H1 (cell line): ENCODE results near the gene PLXND1. TPM values are rescaled to one million over a fixed set of nuclear protein-coding genes. Genes with fewer than 3 reads are reported as not detected.

ENCODE experiments used
- CTCF ChIA-PET: fragments of 300-600 bp; sonication (Branson Sonifier 250); formaldehyde crosslinking; loops from one replicate; lab custom pipeline; 2021; ENCODE audit not compliant: partially characterized antibody; lab: Charles Lee
- POLR2A ChIA-PET: fragments of 300-600 bp; sonication (Branson Sonifier 250); formaldehyde crosslinking; loops from one replicate; lab custom pipeline; 2021; ENCODE audit warnings: inconsistent platforms; ENCODE audit not compliant: partially characterized antibody; lab: Charles Lee
- DNase-seq, 2 experiments: peaks; one replicate each; pipeline versions ENCODE4 v3.0.0 to v3.0.0-alpha.2; 2010 to 2022; ENCODE audit warnings: low spot score in 2 of 2, low read depth in 1 of 2, mixed read lengths in 1 of 2
- FAIRE-seq: peaks from 2 replicates; lab custom pipeline; 2011; peaks lifted over from hg19 to GRCh38; lab: Jason Lieb, UNC
- H2AFZ ChIP-seq: 2 replicates; pipeline ENCODE4 v1.8.1; 2012; ENCODE audit warnings: low read length, inconsistent platforms
- H2AK5ac ChIP-seq: 2 replicates; pipeline ENCODE4 v1.6.1; 2013; ENCODE audit warnings: low read depth, low read length
- H2BK120ac ChIP-seq: replicated peaks from 2 replicates; pipeline ENCODE3; 2013; ENCODE audit warnings: low read depth, low read length, inconsistent platforms
- H2BK12ac ChIP-seq: 2 replicates; pipeline ENCODE4 v1.6.1; 2013; ENCODE audit warnings: low read depth, low read length
- H2BK15ac ChIP-seq: 2 replicates; pipeline ENCODE4 v1.6.1; 2013; ENCODE audit warnings: low read length
- H2BK20ac ChIP-seq: 2 replicates; pipeline ENCODE4 v1.6.1; 2013; ENCODE audit warnings: low read length
- H2BK5ac ChIP-seq: 2 replicates; pipeline ENCODE4 v1.6.1; 2013; ENCODE audit warnings: low read depth, low read length
- H3K14ac ChIP-seq: 2 replicates; pipeline ENCODE4 v1.6.1; 2013; ENCODE audit warnings: inconsistent platforms; ENCODE audit not compliant: insufficient read length
- H3K18ac ChIP-seq: 2 replicates; pipeline ENCODE4 v1.6.1; 2013; ENCODE audit warnings: low read length; ENCODE audit errors: extremely low read depth
- H3K23ac ChIP-seq: 2 replicates; pipeline ENCODE4 v1.6.1; 2013; ENCODE audit warnings: inconsistent platforms; ENCODE audit not compliant: insufficient read length
- H3K23me2 ChIP-seq: 2 replicates; pipeline ENCODE4 v1.6.1; 2013; ENCODE audit warnings: low read depth, low read length
- H3K27ac ChIP-seq: 2 replicates; pipeline ENCODE4 v1.6.1; 2011; ENCODE audit warnings: low read depth, low read length, inconsistent platforms
- H3K27me3 ChIP-seq, 4 experiments: replicated peaks in 1 of 4; 1 replicate in 1 of 4; 2 replicates in 3 of 4; pipeline versions ENCODE4 v1.6.1 to v1.8.1; 2011 to 2013; ENCODE audit warnings: low read length in 3 of 4, mild to moderate bottlenecking in 3 of 4, inconsistent platforms in 2 of 4, mixed read lengths in 2 of 4, moderate library complexity in 1 of 4; ENCODE audit not compliant: control insufficient read depth in 3 of 4, insufficient read depth in 3 of 4; ENCODE audit errors: extremely low read depth in 1 of 4
- H3K36me3 ChIP-seq, 4 experiments: 2 replicates each; pipeline versions ENCODE4 v1.6.1 to v1.8.1; 2011 to 2013; ENCODE audit warnings: mild to moderate bottlenecking in 4 of 4, low read length in 3 of 4, moderate library complexity in 2 of 4, control low read depth in 1 of 4, inconsistent platforms in 1 of 4; ENCODE audit not compliant: insufficient read depth in 4 of 4, control insufficient read depth in 2 of 4
- H3K4ac ChIP-seq: replicated peaks from 2 replicates; pipeline ENCODE3; 2013; ENCODE audit warnings: low read length, low read depth, mixed read lengths, inconsistent platforms; ENCODE audit not compliant: insufficient read length
- H3K4me1 ChIP-seq, 4 experiments: replicated peaks in 1 of 4; 1 replicate in 1 of 4; 2 replicates in 3 of 4; pipeline versions ENCODE4 v1.6.1 to v1.8.1; 2011 to 2013; ENCODE audit warnings: low read length in 3 of 4, inconsistent platforms in 2 of 4, mixed read lengths in 1 of 4; ENCODE audit not compliant: insufficient read depth in 4 of 4, control insufficient read depth in 3 of 4
- H3K4me2 ChIP-seq, 2 experiments: 2 replicates each; pipeline versions ENCODE4 v1.6.1 to v1.8.1; 2011 to 2013; ENCODE audit warnings: low read depth in 2 of 2, low read length in 2 of 2, control low read depth in 1 of 2, inconsistent platforms in 1 of 2, mild to moderate bottlenecking in 1 of 2; ENCODE audit not compliant: insufficient read depth in 1 of 2
- H3K4me3 ChIP-seq, 4 experiments: fragments of 200-600, 300-600 bp in 1 of 4; sonication (generic), shearing (Covaris generic), sonication (Bioruptor Twin) in 1 of 4; 2 replicates each; pipeline versions ENCODE4 v1.5.1 to v1.8.1; 2011 to 2016; ENCODE audit warnings: low read length in 4 of 4, low read depth in 3 of 4, control low read depth in 2 of 4, inconsistent platforms in 2 of 4, mild to moderate bottlenecking in 2 of 4, mixed read lengths in 1 of 4, moderate library complexity in 1 of 4; ENCODE audit not compliant: insufficient read depth in 2 of 4; ENCODE audit errors: extremely low read depth in 1 of 4
- H3K56ac ChIP-seq: replicated peaks from 2 replicates; pipeline ENCODE3; 2013; ENCODE audit warnings: low read depth, mild to moderate bottlenecking, mixed read lengths, low read length, inconsistent platforms; ENCODE audit not compliant: insufficient read length
- H3K79me1 ChIP-seq: 2 replicates; pipeline ENCODE4 v1.6.1; 2013; ENCODE audit warnings: low read depth, low read length, control low read depth
- H3K79me2 ChIP-seq, 2 experiments: 2 replicates each; pipeline versions ENCODE4 v1.6.1 to v1.8.1; 2012 to 2013; ENCODE audit warnings: low read length in 2 of 2, mild to moderate bottlenecking in 2 of 2, inconsistent platforms in 1 of 2; ENCODE audit not compliant: insufficient read depth in 2 of 2, control insufficient read depth in 1 of 2
- H3K9ac ChIP-seq, 4 experiments: replicated peaks in 1 of 4; 1 replicate in 1 of 4; 2 replicates in 3 of 4; pipeline versions ENCODE4 v1.6.1 to v1.8.1; 2011 to 2013; ENCODE audit warnings: low read depth in 3 of 4, low read length in 3 of 4, control low read depth in 2 of 4, mild to moderate bottlenecking in 2 of 4, moderate library complexity in 2 of 4, inconsistent platforms in 1 of 4; ENCODE audit errors: extremely low read depth in 1 of 4
- H3K9me3 ChIP-seq, 2 experiments: 2 replicates each; pipeline versions ENCODE4 v1.6.1 to v1.8.1; 2012 to 2013; ENCODE audit warnings: mild to moderate bottlenecking in 2 of 2, moderate library complexity in 2 of 2, control low read depth in 1 of 2, inconsistent platforms in 1 of 2, low read depth in 1 of 2, low read length in 1 of 2, mixed read lengths in 1 of 2; ENCODE audit not compliant: insufficient read depth in 2 of 2
- H4K20me1 ChIP-seq, 2 experiments: replicated peaks in 1 of 2; 2 replicates each; pipeline versions ENCODE3 to v1.8.1; 2011 to 2013; ENCODE audit warnings: inconsistent platforms in 2 of 2, low read length in 2 of 2, mild to moderate bottlenecking in 1 of 2; ENCODE audit not compliant: insufficient read depth in 2 of 2, control insufficient read depth in 1 of 2
- H4K5ac ChIP-seq: 2 replicates; pipeline ENCODE4 v1.6.1; 2013; ENCODE audit warnings: low read length, low read depth, mixed read lengths, inconsistent platforms; ENCODE audit not compliant: insufficient read length
- H4K8ac ChIP-seq: 2 replicates; pipeline ENCODE4 v1.8.0; 2013; ENCODE audit warnings: mild to moderate bottlenecking, moderate library complexity, low read length, inconsistent platforms; ENCODE audit not compliant: insufficient read depth; ENCODE audit errors: extremely low read depth
- H4K91ac ChIP-seq: replicated peaks from 2 replicates; pipeline ENCODE3; 2013; ENCODE audit warnings: low read length, mixed read lengths, inconsistent platforms; ENCODE audit not compliant: insufficient read length
- ATF2 ChIP-seq: IDR thresholded peaks from 2 replicates; pipeline ENCODE4 v1.6.1; 2012; ENCODE audit warnings: low read length, inconsistent platforms
- FOSL1 ChIP-seq: IDR thresholded peaks from 2 replicates; pipeline ENCODE4 v1.6.1; 2011; ENCODE audit warnings: mild to moderate bottlenecking, low read depth, low read length, moderate library complexity; ENCODE audit not compliant: insufficient read depth
- HDAC2 ChIP-seq, 2 experiments: fragments of 300-600 bp in 1 of 2; sonication (generic) in 1 of 2; IDR thresholded peaks; 2 replicates each; pipeline ENCODE4 v1.6.1; 2011 to 2012; ENCODE audit warnings: low read depth in 2 of 2, low read length in 2 of 2, mild to moderate bottlenecking in 2 of 2, moderate library complexity in 2 of 2, borderline replicate concordance in 1 of 2, inconsistent platforms in 1 of 2
- KDM1A ChIP-seq: fragments of 200-600, 300-600 bp; sonication (generic); IDR thresholded peaks from 2 replicates; pipeline ENCODE4 v1.7.1; 2016; ENCODE audit warnings: mild to moderate bottlenecking, low read length, borderline replicate concordance
- KDM5A ChIP-seq: fragments of 200-600 bp; IDR thresholded peaks from 2 replicates; pipeline ENCODE4 v1.7.1; 2012; ENCODE audit warnings: mild to moderate bottlenecking, low read length, inconsistent platforms, mixed read lengths
- MAFK ChIP-seq: IDR thresholded peaks from 2 replicates; pipeline ENCODE4 v1.6.1; 2012; ENCODE audit warnings: low read depth, mild to moderate bottlenecking, improper control_type of control experiment, low read length
- MAX ChIP-seq: IDR thresholded peaks from 2 replicates; pipeline ENCODE4 v1.6.1; 2012; ENCODE audit warnings: inconsistent platforms
- PHF8 ChIP-seq: fragments of 200-600 bp; sonication (generic); conservative IDR thresholded peaks from 2 replicates; pipeline ENCODE4 v1.7.1; 2012; ENCODE audit warnings: low read depth, mild to moderate bottlenecking, inconsistent platforms, low read length, moderate library complexity
- SIN3A ChIP-seq, 2 experiments: IDR thresholded peaks in 1 of 2; conservative IDR thresholded peaks in 1 of 2; 2 replicates each; pipeline ENCODE4 v1.6.1; 2011 to 2012; ENCODE audit warnings: low read length in 2 of 2, improper control_type of control experiment in 1 of 2, low read depth in 1 of 2, mild to moderate bottlenecking in 1 of 2
- SP1 ChIP-seq: IDR thresholded peaks from 2 replicates; pipeline ENCODE4 v1.6.1; 2011; ENCODE audit warnings: low read depth, low read length
- TAF1 ChIP-seq: IDR thresholded peaks from 2 replicates; pipeline ENCODE4 v1.6.1; 2011; ENCODE audit warnings: mild to moderate bottlenecking, low read depth, low read length
- WGBS, 2 experiments: shearing (Covaris generic) in 1 of 2; methylation state at CpG; one replicate each; pipeline versions ENCODE4 v1.1.6 to v1.1.7; 2013 to 2015; ENCODE audit warnings: low lambda C conversion rate in 2 of 2, mixed read lengths in 2 of 2, inconsistent platforms in 1 of 2, low coverage in 1 of 2, missing lambda C conversion rate in 1 of 2; ENCODE audit not compliant: insufficient replicate concordance in 2 of 2, insufficient coverage in 1 of 2, insufficient read length in 1 of 2; ENCODE audit errors: extremely low coverage in 1 of 2, missing lambda C conversion rate in 1 of 2; 5-methylcytosine and 5-hydroxymethylcytosine counted together
- polyA plus RNA-seq, 7 experiments: library from polyadenylated mRNA; depleted of rRNA in 3 of 7; stranded (reverse) in 5 of 7; unstranded in 2 of 7; fragments of >200 nt in 5 of 7; fragments of 200-250 nt in 2 of 7; gene quantifications; 1 replicate in 5 of 7; 2 replicates in 1 of 7; 4 replicates in 1 of 7; pipeline versions ENCODE4 v1.2.1 to v1.2.3, GENCODE V29; 2011 to 2013; ENCODE audit warnings: missing spikeins in 2 of 7, mixed read lengths in 2 of 7
- total RNA-seq: library from RNA; stranded (reverse); fragmentation: NEBNext Ultra II Directional; extraction: Animal tissue kit (Norgen Biotek cat#: 25700); gene quantifications from 2 replicates; pipeline ENCODE4 v1.2.1, GENCODE V29; 2021

Gene PLXND1
- total and polyA plus RNA-seq, 2 of the 8 experiments (the other 6 are each of a cell fraction or from before 2014, with no cell fraction given) = 17.7 to 66.4 TPM

- FAIRE-seq (no peak), DNase-seq (no peak)
- Histone ChIP-seq H4K20me1 (no peaks in the 10 kb centered on the region), H3K4me3 (no peak overlapping the region), H3K9me3 (no peaks in the 10 kb centered on the region), H3K4ac (no peak overlapping the region), H3K23ac (no peak overlapping the region), H3K36me3 (no peaks in the 10 kb centered on the region), H3K4me1 (peaks cover 4 to 21% (median 6%) of the 10 kb centered on the region in 4 experiments), H3K18ac (no peak overlapping the region), H3K56ac (no peak overlapping the region), H4K91ac (peak overlapping the region; percentile 22), H3K27ac (no peak overlapping the region), H3K79me1 (no peaks in the 10 kb centered on the region), H2BK12ac (peak overlapping the region; percentile 2; the same call in 1 of the 2 replicates), H2BK5ac (no peak overlapping the region), H2BK120ac (no peak overlapping the region), H3K14ac (no peak overlapping the region), H3K27me3 (no peaks in the 10 kb centered on the region), H2BK15ac (peak overlapping the region; percentile 61; the same call in 1 of the 2 replicates), H2BK20ac (no peak overlapping the region; the same call in 1 of the 2 replicates), H3K23me2 (peaks cover 7% of the 10 kb centered on the region), H4K8ac (peak overlapping the region; percentile 63; the same call in 1 of the 2 replicates), H3K9ac (no peak overlapping the region), H2AFZ (no peak overlapping the region), H2AK5ac (no peak overlapping the region; the same call in 1 of the 2 replicates), H3K79me2 (no peaks in the 10 kb centered on the region), H4K5ac (no peak overlapping the region), H3K4me2 (no peak overlapping the region)
- ChIA-PET POLR2A (interaction anchor here (0.6 to 1.2 kb wide), 4 partner anchors 16 to 101 kb away, joined by 3 to 4 read pairs (median 3); no protein-coding TSS in a partner anchor), CTCF (interaction anchor here (1.2 to 1.4 kb wide), 3 partner anchors 14 to 202 kb away, joined by 3 to 5 read pairs (median 3); no protein-coding TSS in a partner anchor)
- 97% methylated on average over 8 of the region's 10 CpGs; no CpG with 5 or more reads in 1 of the 2 experiments for WGBS, 2 experiments
- TF ChIP-seq FOSL1 (no peak), MAX (no peak), KDM5A (no peak), PHF8 (no peak), ATF2 (no peak), TAF1 (no peak), HDAC2 (IDR thresholded peaks at IDR 0.05; ENCODE audit: borderline replicate concordance in 1 of 2, low read depth in 2 of 2, low read length in 2 of 2) (no peak), SP1 (no peak), MAFK (no peak), SIN3A (conservative IDR thresholded peaks at IDR 0.05 in 1 of 2, IDR thresholded peaks at IDR 0.05 in 1 of 2; ENCODE audit: low read depth in 1 of 2, low read length in 2 of 2) (no peak), KDM1A (no peak)
Measured at GRCh38 chr3:129622933-129623332, 16.5 kb upstream of the PLXND1 start.
